ENCODE measurements around the gene AK6. TPM values are rescaled to one million over a fixed set of nuclear protein-coding genes. Genes with fewer than 3 reads are reported as not detected.
"Not testable (repeated sequence)": the region's sequence is repeated elsewhere in the genome, so short reads cannot be mapped to it uniquely, and the experiment has no call there.

AK6 gene
- total RNA-seq, 1 donor: 32.8 TPM

GRCh38 chr5:69335341-69335935 is 33.9 kb downstream of the AK6 start:
- H3K4me3 ChIP-seq (ENCODE audit: low read depth, low read length): no peak overlapping the region
- peak; percentile 5 for DNase-seq (ENCODE audit: low read depth)

DNA sequence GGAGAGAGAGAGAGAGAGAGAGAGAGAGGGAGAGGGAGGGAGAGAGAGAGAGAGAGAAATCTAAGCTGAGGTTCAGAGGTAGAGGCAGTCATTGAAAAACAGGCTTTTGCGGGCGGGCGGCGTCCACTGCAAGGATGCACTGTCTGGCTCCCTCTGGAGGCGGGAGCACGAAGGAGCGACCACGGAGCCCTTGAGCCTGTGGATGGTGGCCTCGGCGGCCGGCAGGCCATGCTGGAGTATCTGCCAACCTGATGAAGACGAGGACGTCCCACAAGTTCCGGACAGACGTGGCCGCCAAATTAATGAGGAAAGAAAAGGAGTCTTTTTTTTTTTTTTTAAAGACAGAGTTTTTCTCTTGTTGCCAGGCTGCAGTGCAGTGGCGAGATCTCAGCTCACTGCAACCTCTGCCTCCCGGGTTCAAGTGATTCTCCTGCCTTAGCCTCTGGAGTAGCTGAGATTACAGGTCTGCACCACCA is 34.5 kb downstream of the AK6 start:
- no peak overlapping the region for H3K4me3 ChIP-seq (ENCODE audit: low read depth, low read length)
- DNase-seq (ENCODE audit: low read depth): peak; percentile 80
- TF ChIP-seq, protein P1, sequence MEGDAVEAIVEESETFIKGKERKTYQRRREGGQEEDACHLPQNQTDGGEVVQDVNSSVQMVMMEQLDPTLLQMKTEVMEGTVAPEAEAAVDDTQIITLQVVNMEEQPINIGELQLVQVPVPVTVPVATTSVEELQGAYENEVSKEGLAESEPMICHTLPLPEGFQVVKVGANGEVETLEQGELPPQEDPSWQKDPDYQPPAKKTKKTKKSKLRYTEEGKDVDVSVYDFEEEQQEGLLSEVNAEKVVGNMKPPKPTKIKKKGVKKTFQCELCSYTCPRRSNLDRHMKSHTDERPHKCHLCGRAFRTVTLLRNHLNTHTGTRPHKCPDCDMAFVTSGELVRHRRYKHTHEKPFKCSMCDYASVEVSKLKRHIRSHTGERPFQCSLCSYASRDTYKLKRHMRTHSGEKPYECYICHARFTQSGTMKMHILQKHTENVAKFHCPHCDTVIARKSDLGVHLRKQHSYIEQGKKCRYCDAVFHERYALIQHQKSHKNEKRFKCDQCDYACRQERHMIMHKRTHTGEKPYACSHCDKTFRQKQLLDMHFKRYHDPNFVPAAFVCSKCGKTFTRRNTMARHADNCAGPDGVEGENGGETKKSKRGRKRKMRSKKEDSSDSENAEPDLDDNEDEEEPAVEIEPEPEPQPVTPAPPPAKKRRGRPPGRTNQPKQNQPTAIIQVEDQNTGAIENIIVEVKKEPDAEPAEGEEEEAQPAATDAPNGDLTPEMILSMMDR (IDR thresholded peaks at IDR 0.05; ENCODE audit: insufficient read depth, low read depth, low read length): peak; percentile 81

More at GRCh38 chr5:69335341-69335935, 33.9 kb downstream of the AK6 start:
- TF ChIP-seq, protein P1 (IDR thresholded peaks at IDR 0.05; ENCODE audit: insufficient read depth, low read depth, low read length): no peak

GRCh38 chr5:69333668-69334315 is 35.5 kb downstream of the AK6 start:
- DNase-seq (ENCODE audit: low read depth); H3K4me3 ChIP-seq (ENCODE audit: low read depth, low read length): not testable (repeated sequence)

GRCh38 chr5:69331528-69332445 is 37.5 kb downstream of the AK6 start:
- peak overlapping the region; percentile 74 for H3K4me3 ChIP-seq (ENCODE audit: low read depth, low read length)
- TF ChIP-seq, protein P1 (IDR thresholded peaks at IDR 0.05; ENCODE audit: insufficient read depth, low read depth, low read length): no peak
- no peak for DNase-seq (ENCODE audit: low read depth)

- DNase-seq (ENCODE audit: low read depth): no peak
- TF ChIP-seq, protein P1 (IDR thresholded peaks at IDR 0.05; ENCODE audit: insufficient read depth, low read depth, low read length): no peak
- H3K4me3 ChIP-seq (ENCODE audit: low read depth, low read length): no peak overlapping the region
These were observed 39.3 kb downstream of the AK6 start for GRCh38 chr5:69329905-69330489.

- TF ChIP-seq, protein P1 (IDR thresholded peaks at IDR 0.05; ENCODE audit: insufficient read depth, low read depth, low read length): no peak
- no peak for DNase-seq (ENCODE audit: low read depth)
These were observed 43.0 kb downstream of the AK6 start for GRCh38 chr5:69326365-69326764.

More at GRCh38 chr5:69326365-69326764, 43.0 kb downstream of the AK6 start:
- H3K4me3 ChIP-seq (ENCODE audit: low read depth, low read length): no peak overlapping the region

All from fibroblast of villous mesenchyme (primary cell).